Gastrocnemius medialis (tissue), 4 donors: Measurements from ENCODE around the gene FAM204A.

Experiments
- POLR2A ChIP-seq, 2 donors: fragments of 450-650 bp; IDR thresholded peaks; one replicate each; pipeline ENCODE4 v1.6.1; 2017; ENCODE audit warnings: antibody characterized with exemption in 2 of 2, mild to moderate bottlenecking in 2 of 2, moderate library complexity in 2 of 2
- TF ChIP-seq, protein P1 (sequence below), 5 experiments: fragments of 450-650 bp in 3 of 5; fragments of 200-600 bp in 2 of 5; sonication (generic) in 2 of 5; IDR thresholded peaks in 4 of 5; conservative IDR thresholded peaks in 1 of 5; 1 replicate in 4 of 5; 2 replicates in 1 of 5; pipeline ENCODE4 v1.5.1; 2016 to 2019; ENCODE audit warnings: antibody characterized with exemption in 5 of 5, mild to moderate bottlenecking in 3 of 5, moderate library complexity in 3 of 5

DNA sequence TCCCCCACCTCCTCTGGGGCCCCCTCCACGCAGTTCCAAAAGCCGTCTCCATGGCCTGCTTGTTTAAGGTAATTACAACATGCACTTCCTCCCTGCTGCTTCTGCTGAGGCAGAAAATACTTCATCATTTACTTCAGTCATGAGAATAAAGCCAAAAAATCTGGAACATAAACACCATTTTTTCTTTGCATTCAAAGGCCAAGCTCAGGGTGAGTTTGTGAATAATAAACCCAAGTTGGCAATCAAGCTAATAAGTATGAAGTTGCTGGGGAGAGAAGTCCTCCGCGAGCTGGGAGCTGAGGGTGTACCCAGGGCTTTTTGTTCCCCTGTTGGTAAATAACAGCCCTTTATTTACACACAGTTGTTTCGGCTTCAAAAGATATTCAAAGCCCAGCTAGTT, 70.5 kb downstream of the FAM204A start:
- TF ChIP-seq, protein P1, sequence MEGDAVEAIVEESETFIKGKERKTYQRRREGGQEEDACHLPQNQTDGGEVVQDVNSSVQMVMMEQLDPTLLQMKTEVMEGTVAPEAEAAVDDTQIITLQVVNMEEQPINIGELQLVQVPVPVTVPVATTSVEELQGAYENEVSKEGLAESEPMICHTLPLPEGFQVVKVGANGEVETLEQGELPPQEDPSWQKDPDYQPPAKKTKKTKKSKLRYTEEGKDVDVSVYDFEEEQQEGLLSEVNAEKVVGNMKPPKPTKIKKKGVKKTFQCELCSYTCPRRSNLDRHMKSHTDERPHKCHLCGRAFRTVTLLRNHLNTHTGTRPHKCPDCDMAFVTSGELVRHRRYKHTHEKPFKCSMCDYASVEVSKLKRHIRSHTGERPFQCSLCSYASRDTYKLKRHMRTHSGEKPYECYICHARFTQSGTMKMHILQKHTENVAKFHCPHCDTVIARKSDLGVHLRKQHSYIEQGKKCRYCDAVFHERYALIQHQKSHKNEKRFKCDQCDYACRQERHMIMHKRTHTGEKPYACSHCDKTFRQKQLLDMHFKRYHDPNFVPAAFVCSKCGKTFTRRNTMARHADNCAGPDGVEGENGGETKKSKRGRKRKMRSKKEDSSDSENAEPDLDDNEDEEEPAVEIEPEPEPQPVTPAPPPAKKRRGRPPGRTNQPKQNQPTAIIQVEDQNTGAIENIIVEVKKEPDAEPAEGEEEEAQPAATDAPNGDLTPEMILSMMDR (IDR thresholded peaks at IDR 0.05 in 4 of 5, conservative IDR thresholded peaks at IDR 0.05 in 1 of 5), result no peak
- no peak for TF ChIP-seq POLR2A (IDR thresholded peaks at IDR 0.05)
